Stimulated activated CD4-positive, alpha-beta T cell treated with anti-CD3 and anti-CD28 coated beads, Interleukin-15, amount 100 ng/mL, for 48 hours (primary cell): ENCODE data around the gene DPYSL4.

Source experiments
- DNase-seq, 2 donors: peaks; one replicate each; pipeline ENCODE4 v3.0.0-alpha.2; 2020; ENCODE audit warnings: low read depth in 2 of 2

DPYSL4 gene

DNA sequence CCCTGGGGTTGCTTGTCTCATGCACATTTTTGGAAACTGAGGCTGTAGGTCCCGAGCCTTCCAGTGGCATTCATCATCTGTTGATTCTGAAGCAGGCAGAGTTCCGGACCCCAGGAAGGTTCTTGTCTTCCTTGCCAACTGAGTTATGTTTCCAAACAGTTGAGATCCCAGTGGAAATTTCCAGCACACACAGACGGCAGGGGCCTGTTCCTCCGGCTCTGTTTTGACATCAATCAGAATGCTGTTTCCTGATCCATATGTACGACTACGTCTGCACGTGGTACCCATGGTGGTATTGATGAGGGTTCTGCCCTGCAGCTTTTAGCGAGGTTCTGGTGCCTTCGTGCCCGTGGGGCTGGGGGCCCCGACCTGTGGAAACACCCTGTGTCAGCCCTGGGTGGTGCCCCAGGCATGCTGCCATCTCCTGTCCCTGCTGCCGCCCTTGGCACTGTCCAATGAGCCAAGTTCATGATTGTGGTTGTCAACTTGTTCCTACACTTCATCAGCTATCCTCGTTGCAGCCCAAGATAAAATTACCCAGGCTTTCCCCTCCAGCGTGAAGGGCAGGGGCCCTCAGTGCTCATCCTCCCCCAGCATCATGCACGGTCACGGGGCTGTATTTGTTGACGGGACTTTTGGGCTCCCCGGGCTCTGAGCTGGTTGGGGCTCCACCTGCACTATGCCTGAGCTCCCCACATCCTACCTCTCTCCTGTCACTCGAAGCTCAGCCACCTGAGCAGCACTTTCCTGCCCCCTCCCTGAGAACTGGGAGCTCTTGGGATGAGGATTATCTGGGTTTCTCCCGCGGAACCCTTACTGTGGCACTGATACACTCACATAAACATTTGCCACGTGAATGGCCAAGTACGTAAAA is 7.8 kb upstream of the DPYSL4 start:
- no peak for DNase-seq

DNA sequence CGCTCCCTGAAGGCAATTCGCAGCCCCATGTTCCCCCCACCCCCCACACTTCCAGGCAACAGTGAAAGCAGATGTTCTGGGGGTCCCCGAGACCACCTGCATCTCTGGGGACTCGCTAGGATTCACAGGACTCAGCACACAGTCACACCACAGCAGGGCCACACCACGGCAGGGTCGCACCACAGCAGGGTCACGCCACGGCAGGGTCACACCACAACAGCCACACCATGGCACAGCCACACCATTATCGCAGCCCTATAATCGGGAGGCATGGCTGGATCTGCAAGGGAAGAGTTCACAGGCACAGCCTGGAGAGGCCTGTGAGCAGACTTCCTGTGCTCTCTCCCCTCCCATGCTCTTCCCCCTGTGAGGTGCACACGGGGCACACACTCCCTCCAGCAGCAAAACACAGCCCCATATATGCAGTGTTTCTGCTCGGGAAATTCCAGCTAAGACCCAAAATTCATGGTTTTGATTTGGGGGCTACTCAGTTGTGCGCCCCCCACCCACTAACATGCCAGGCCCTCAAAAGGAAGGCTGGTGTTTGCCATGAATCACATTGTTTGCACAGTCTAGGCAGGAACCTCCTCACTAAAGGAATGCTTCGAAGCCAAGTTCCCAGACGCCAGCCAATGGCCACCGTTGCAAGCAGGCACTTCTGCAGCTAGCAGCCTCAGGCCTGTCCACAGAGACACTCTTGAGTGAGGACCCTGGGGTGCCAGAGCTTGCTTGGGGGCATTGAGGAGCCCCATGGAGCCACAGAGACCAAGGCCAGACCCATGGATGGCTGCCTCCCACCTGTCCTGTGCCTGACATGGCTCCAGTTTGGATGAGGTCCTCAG is 7.0 kb upstream of the DPYSL4 start:
- no peak for DNase-seq

GRCh38 chr10:132180736-132181135 is 6.0 kb upstream of the DPYSL4 start:
- no peak for DNase-seq

DNA sequence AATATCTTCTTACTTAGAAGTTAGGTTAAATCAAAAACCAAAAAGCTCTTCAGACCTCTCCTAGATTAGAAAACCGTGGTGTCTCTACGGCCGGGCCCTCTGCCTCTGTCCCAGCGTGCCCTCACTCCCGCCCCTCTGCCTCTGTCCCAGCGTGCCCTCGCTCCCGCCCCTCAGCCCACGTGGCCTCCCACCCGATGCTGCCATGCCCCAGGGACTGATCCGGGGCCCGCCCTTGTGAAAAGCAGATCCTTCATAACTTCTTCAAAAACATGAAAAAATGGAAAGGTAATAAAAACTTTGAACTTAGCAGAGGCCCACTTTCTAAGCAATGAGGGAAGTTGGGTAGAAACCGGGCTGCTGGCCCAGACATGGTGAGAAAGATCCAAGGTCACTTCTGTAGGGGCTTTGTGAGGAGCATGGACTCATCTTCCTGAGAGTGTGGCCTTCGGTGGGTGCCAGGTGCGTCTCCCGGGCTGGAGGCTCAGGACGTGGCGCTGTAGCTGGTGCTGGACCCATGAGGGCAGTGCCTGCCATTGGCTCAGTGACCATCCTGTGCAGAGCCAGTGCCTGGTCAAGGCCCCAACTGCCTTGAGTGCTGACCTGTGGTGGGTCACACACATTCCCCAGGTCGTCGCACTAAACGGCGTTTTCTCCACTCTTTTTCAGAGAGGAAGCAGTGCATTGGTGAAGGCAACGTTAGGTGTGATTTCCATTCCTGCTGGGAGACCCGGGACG is 4.9 kb upstream of the DPYSL4 start:
- DNase-seq = no peak

- DNase-seq = no peak
Measured at GRCh38 chr10:132182591-132182990, 4.2 kb upstream of the DPYSL4 start.

- no peak for DNase-seq
Measured at GRCh38 chr10:132183046-132183445, 3.7 kb upstream of the DPYSL4 start.

DNA sequence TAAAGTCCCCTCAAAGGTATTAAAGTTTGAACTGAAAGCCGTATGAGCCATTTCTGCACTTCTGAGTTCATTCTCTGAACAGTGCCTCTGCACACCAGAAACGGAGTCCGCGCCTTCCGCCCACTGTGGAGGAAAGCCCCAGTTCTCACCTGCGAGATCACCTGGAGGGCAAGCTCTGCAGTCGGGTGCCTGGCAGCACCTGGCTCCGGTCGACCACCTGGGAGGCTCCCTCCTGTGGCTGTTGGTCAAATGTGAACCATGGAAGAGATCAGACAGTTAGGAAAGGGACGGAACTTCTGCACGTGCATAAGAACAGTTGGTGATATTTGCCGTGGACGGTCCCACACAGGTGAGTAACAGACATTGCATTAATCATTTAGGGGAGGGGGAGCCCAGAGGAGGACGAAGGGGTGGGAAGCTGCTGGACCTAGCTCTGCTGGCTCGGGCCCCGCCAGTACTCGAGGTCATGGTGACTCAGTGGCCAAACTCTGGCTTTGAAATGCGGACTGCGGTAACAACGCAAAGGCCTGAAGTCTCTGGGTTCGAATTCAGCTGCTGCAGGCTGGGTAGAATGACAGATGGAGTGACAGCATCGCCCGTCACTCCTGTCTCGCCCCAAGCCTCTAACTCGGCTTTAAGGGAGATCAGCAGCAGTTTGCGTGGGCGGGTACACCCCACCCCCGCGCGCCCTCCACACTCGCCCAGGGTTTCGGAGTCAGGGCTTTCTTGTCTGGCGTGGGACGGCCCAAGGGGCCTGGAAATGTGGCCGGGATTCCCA is 1.7 kb upstream of the DPYSL4 start:
- no peak for DNase-seq

- peak in 1 of 2 donors; percentile 31 for DNase-seq
Measured at GRCh38 chr10:132185601-132186487, 904 bp upstream of the DPYSL4 start.

- no peak for DNase-seq
Measured at GRCh38 chr10:132187430-132188138, 836 bp downstream of the DPYSL4 start.

- no peak for DNase-seq
Measured at GRCh38 chr10:132188331-132188730, 1.6 kb downstream of the DPYSL4 start.

DNA sequence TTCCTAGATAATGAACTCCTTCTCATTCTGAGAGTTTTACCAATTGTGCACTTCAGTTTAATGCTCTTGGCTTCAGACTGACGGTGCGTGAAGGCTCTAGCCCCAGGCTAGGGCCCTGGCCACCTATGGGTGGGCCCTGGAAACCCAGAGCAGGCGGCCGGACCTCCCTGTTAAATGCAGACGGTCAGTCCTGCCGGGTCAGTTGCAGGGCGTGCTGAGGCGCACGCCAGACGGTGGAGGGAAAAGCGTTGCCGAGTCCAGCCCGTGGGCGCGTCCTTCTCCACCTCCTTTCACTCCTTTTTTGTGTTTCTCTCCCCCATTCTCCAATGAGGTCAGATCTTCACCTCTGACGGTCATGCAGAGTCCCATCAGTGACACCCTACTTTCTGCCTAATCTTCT is 2.3 kb downstream of the DPYSL4 start:
- no peak for DNase-seq

- DNase-seq = no peak
Measured at GRCh38 chr10:132189810-132190422, 3.2 kb downstream of the DPYSL4 start.

GRCh38 chr10:132192076-132192975 is 5.6 kb downstream of the DPYSL4 start:
- DNase-seq = no peak

GRCh38 chr10:132192991-132193665 is 6.4 kb downstream of the DPYSL4 start:
- DNase-seq = no peak

DNA sequence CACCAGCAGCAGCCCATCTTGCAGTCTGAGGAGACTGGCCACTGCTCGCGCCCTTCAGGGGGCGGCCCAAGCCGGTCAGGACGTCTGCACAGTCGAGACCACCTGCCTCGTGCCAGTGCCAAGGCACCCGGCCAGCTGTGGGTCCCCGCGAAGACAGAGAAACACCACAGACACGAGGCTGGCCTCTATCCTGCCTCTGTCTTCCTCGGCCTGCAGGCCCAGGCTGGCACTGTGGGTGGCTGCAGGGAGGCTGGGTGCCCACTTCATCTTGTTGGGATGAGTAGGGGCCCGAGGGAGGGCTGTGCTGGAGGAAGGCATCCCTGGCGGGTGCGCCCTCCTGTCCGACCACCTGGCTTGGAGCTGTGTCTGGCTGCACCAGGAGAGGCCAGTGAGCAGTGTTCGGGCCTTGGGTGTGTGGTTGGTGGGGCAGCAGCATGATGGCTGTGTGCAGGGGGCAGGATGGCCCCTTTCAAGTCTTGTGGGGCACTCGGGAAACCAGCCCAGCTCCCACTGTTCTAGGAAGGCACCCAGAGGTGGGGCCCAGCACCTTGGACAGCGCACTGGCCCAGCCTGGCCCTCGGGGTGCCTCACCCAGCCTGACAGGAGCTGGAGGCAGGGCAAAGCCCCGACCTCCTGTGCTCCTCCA is 7.3 kb downstream of the DPYSL4 start:
- no peak for DNase-seq

GRCh38 chr10:132194726-132195125 is 8.0 kb downstream of the DPYSL4 start:
- DNase-seq = no peak
